ENCODE results near the gene PIGA. TPM values are rescaled to one million over a fixed set of nuclear protein-coding genes. Genes with fewer than 3 reads are reported as not detected.

The PIGA gene
- polyA plus RNA-seq, 2 of the 4 experiments (the other 2 are of a cell fraction): 9.5 to 21.2 TPM

- TF ChIP-seq CTCF (IDR thresholded peaks at IDR 0.05) (no peak), BHLHE40 (IDR thresholded peaks at IDR 0.05; ENCODE audit: low read depth, low read length) (no peak)
Observed at GRCh38 chrX:15345976-15346375, 10.7 kb upstream of the PIGA start (continued).

GRCh38 chrX:15344106-15344505, 8.8 kb upstream of the PIGA start:
- no peak overlapping the region for H3K4me2 ChIP-seq
- no peaks in the 10 kb centered on the region for H3K9me3 ChIP-seq
- DNase-seq (ENCODE audit: low read depth in 1 of 2, low spot score in 1 of 2) (no peak), FAIRE-seq (no peak), ATAC-seq (no peak)
- H3K4me1 ChIP-seq: peaks cover 24% of the 10 kb centered on the region
- H3K4me3 ChIP-seq: no peak overlapping the region
- H3K27ac ChIP-seq: peak overlapping the region in 1 of 2 experiments; percentile 75; a peak in 4 of 6 replicates
- TF ChIP-seq ELK1 (IDR thresholded peaks at IDR 0.05; ENCODE audit: low read depth, low read length): no peak
- no peak for TF ChIP-seq POLR2AphosphoS2 (conservative IDR thresholded peaks at IDR 0.05; ENCODE audit: low read length)
- no peak for TF ChIP-seq JUN (IDR thresholded peaks at IDR 0.05)
- POLR2A ChIA-PET: no interaction called here
- CTCF ChIA-PET: no interaction called here

GRCh38 chrX:15343075-15343476, 7.8 kb upstream of the PIGA start:
- Histone ChIP-seq H3K27ac (peak overlapping the region; percentile 43 to 75; a peak in 4 of 6 replicates), H3K9me3 (no peaks in the 10 kb centered on the region), H3K4me1 (peaks cover 24% of the 10 kb centered on the region), H3K4me3 (no peak overlapping the region), H3K4me2 (peak overlapping the region; percentile 45)
- ATAC-seq (peak; percentile 88 to 95), FAIRE-seq (peak; percentile 96), DNase-seq (ENCODE audit: low read depth in 1 of 2, low spot score in 1 of 2) (peak; percentile 35 to 84)
- peak; percentile 86 to 93 for TF ChIP-seq CEBPB (IDR thresholded peaks at IDR 0.05)
- TF ChIP-seq HOXB5 (CRISPR knock-in tag; IDR thresholded peaks at IDR 0.05): peak; percentile 88
- peak; percentile 35; the same call in 1 of the 2 replicates for TF ChIP-seq MAX (IDR thresholded peaks at IDR 0.05)
- no peak for TF ChIP-seq BCL3 (IDR thresholded peaks at IDR 0.05)
- TF ChIP-seq GATA3 (IDR thresholded peaks at IDR 0.05; ENCODE audit: borderline replicate concordance): peak; percentile 90
- TF ChIP-seq BHLHE40 (IDR thresholded peaks at IDR 0.05; ENCODE audit: low read depth, low read length): no peak
- TF ChIP-seq EHF (CRISPR knock-in tag; IDR thresholded peaks at IDR 0.05): no peak
- TF ChIP-seq FOSL2 (IDR thresholded peaks at IDR 0.05): no peak
- TF ChIP-seq FOSL2 (CRISPR knock-in tag; IDR thresholded peaks at IDR 0.05): peak; percentile 80
- no peak for TF ChIP-seq HMGXB4 (CRISPR knock-in tag; IDR thresholded peaks at IDR 0.05; ENCODE audit: borderline replicate concordance)
- peak; percentile 51 to 64; a peak in 2 of 5 replicates for TF ChIP-seq EP300 (IDR thresholded peaks at IDR 0.05)
- peak; percentile 45; the same call in 1 of the 2 replicates for TF ChIP-seq JUNB (IDR thresholded peaks at IDR 0.05)
- no peak for TF ChIP-seq CTCF (IDR thresholded peaks at IDR 0.05)
- TF ChIP-seq JUN (IDR thresholded peaks at IDR 0.05): peak; percentile 35 to 50; a peak in 3 of 5 replicates
- no peak for TF ChIP-seq RFX5 (IDR thresholded peaks at IDR 0.05)
- TF ChIP-seq HES2 (IDR thresholded peaks at IDR 0.05): peak; percentile 57; the same call in 1 of the 2 replicates
- no peak for TF ChIP-seq USF2 (IDR thresholded peaks at IDR 0.05)
- TF ChIP-seq HOXB13 (CRISPR knock-in tag; IDR thresholded peaks at IDR 0.05; ENCODE audit: low read depth): peak; percentile 31; the same call in 1 of the 2 replicates
- peak; percentile 66 for TF ChIP-seq MAFK (IDR thresholded peaks at IDR 0.05; ENCODE audit: partially characterized antibody)
- POLR2A ChIA-PET: no interaction called here
- whole genome bisulfite sequencing (ENCODE audit: missing lambda C conversion rate): 24% methylated on average over 5 of the region's 5 CpGs
- CTCF ChIA-PET: interaction anchor here (0.9 to 1.5 kb wide), 2 partner anchors 43 to 222 kb away, joined by 3 to 6 read pairs; no protein-coding TSS in a partner anchor
